ENCODE measurements around the gene PTPRG.

Gene PTPRG

DNA sequence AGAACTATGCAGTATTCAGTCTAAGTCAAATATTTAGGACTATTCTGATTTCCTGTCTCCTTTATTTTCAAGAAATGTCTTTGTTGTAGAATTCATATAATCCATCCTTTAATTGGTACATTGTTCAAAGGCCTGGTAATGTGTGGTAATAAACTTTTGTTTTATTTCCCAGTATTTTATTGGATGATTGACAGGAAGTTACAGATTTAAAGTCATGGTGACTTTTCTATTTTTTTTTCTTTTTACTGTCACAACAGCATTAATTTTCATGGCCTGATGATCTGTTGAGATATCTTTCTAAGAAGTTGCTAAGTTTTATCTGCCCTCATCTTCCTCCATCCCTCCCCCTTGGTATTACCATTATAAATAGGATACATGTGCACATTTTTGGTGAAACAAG is 161.7 kb downstream of the PTPRG start:
- TF ChIP-seq, protein P1, sequence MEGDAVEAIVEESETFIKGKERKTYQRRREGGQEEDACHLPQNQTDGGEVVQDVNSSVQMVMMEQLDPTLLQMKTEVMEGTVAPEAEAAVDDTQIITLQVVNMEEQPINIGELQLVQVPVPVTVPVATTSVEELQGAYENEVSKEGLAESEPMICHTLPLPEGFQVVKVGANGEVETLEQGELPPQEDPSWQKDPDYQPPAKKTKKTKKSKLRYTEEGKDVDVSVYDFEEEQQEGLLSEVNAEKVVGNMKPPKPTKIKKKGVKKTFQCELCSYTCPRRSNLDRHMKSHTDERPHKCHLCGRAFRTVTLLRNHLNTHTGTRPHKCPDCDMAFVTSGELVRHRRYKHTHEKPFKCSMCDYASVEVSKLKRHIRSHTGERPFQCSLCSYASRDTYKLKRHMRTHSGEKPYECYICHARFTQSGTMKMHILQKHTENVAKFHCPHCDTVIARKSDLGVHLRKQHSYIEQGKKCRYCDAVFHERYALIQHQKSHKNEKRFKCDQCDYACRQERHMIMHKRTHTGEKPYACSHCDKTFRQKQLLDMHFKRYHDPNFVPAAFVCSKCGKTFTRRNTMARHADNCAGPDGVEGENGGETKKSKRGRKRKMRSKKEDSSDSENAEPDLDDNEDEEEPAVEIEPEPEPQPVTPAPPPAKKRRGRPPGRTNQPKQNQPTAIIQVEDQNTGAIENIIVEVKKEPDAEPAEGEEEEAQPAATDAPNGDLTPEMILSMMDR (IDR thresholded peaks at IDR 0.05; ENCODE audit: low read depth, low read length), result no peak
- no peak for DNase-seq (ENCODE audit: extremely low read depth, low read depth)

- TF ChIP-seq, protein P1 (IDR thresholded peaks at IDR 0.05; ENCODE audit: low read depth, low read length), result no peak
- DNase-seq (ENCODE audit: extremely low read depth, low read depth), result no peak
Measured at GRCh38 chr3:61724183-61724582, 162.8 kb downstream of the PTPRG start.

- no peak for DNase-seq (ENCODE audit: extremely low read depth, low read depth)
- TF ChIP-seq, protein P1 (IDR thresholded peaks at IDR 0.05; ENCODE audit: low read depth, low read length), result no peak
Measured at GRCh38 chr3:61724801-61725200, 163.4 kb downstream of the PTPRG start.

GRCh38 chr3:61725851-61726333 is 164.5 kb downstream of the PTPRG start:
- no peak for DNase-seq (ENCODE audit: extremely low read depth, low read depth)
- TF ChIP-seq, protein P1 (IDR thresholded peaks at IDR 0.05; ENCODE audit: low read depth, low read length), result no peak

GRCh38 chr3:61727435-61727834 is 166.1 kb downstream of the PTPRG start:
- TF ChIP-seq, protein P1 (IDR thresholded peaks at IDR 0.05; ENCODE audit: low read depth, low read length), result no peak
- no peak for DNase-seq (ENCODE audit: extremely low read depth, low read depth)

- TF ChIP-seq, protein P1 (IDR thresholded peaks at IDR 0.05; ENCODE audit: low read depth, low read length), result no peak
- DNase-seq (ENCODE audit: extremely low read depth, low read depth), result no peak
Measured at GRCh38 chr3:61729038-61729634, 167.8 kb downstream of the PTPRG start.

DNA sequence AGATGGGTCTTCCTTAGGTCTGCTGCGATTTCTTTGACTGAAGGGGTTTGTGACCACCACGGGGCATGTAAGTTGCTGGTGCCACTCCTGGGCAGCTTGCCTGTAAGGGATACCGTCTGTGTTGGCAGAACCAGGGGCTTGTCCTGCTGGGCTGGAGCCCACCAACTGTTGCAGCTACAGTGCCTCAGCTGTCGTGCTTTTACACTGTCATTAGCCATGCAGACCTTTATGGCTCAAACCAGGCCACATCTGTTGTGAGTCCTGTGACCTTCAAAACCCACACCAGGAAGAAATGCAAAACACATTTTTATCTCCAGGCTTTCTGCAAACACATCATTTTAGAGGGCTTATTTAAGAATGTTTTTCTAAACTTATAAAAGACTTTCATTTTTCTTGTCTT is 168.7 kb downstream of the PTPRG start:
- DNase-seq (ENCODE audit: extremely low read depth, low read depth), result no peak

More for the DNA sequence above, 168.7 kb downstream of the PTPRG start:
- TF ChIP-seq, protein P1 (IDR thresholded peaks at IDR 0.05; ENCODE audit: low read depth, low read length), result no peak
